Raji (cell line): ENCODE measurements around the gene TEX22.

Experiments
- POLR2A ChIP-seq: IDR thresholded peaks from 2 replicates; pipeline ENCODE4 v1.6.1; 2011; ENCODE audit warnings: low read depth, low read length, control low read depth; ENCODE audit not compliant: insufficient read depth

Gene TEX22

GRCh38 chr14:105430565-105430964, 32.2 kb downstream of the TEX22 start:
- no peak for TF ChIP-seq POLR2A

GRCh38 chr14:105431256-105431655, 32.9 kb downstream of the TEX22 start:
- TF ChIP-seq POLR2A: no peak

DNA sequence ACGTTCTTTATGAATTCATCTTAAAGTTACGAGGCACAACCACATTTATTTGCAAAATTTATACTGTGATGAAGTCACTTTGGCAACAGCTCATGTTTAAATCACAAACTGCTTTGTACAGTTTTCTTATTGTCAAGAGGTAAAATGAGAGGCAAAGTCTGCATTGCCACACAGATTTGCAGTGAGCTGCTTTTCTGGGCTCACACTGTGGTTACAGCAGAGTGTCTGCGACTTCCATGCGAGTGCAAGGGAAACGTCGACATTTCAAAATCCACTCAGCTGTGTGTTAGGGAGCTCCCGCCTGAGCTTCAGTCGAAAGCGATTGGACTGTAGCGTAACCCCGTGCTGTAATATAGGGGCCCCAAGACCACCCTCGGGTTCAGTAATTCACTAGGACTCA, 34.3 kb downstream of the TEX22 start:
- no peak for TF ChIP-seq POLR2A

GRCh38 chr14:105433161-105433605, 34.8 kb downstream of the TEX22 start:
- no peak for TF ChIP-seq POLR2A

- TF ChIP-seq POLR2A: no peak
Observed at GRCh38 chr14:105436402-105436801, 38.1 kb downstream of the TEX22 start.

GRCh38 chr14:105436891-105437722, 38.8 kb downstream of the TEX22 start:
- no peak for TF ChIP-seq POLR2A

DNA sequence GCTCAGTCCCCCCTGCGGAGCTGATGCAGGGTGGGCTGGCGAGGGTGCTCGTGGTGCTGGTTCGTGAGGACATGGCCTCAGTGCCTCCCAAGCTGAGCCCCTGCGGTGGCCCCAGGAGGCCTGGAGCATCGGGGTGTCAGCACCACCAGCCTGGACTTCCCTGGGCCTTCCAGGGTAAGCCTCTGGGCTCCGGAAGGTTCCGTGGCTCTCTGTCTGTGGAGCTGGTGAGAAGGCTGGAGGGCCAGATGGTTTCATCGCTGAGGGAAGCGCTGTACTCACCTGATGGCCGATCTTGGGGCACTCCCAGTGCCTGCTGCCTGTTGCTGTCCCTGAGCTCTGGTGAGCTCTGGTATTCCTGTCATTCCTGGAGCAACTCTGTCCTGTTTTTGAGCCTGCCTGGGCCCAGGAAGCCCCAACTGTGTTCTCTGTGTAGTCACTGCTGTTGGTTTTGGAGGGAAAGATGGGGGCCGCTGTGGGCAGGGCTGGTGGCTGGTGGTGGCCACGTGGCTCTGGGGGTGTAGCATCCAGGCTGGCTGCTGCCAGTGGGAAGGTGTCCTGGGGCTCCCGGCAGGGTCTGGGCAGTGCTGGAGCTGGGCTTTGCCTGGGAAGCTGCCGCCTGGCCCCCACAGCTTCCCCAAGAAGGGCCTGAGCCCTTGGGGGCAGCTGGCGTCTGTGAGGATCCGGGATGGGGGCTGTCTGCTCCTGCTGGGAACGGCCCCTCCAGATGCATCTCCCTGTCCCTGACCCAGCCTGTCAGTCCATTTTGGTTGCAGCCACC, 39.6 kb downstream of the TEX22 start:
- no peak for TF ChIP-seq POLR2A

DNA sequence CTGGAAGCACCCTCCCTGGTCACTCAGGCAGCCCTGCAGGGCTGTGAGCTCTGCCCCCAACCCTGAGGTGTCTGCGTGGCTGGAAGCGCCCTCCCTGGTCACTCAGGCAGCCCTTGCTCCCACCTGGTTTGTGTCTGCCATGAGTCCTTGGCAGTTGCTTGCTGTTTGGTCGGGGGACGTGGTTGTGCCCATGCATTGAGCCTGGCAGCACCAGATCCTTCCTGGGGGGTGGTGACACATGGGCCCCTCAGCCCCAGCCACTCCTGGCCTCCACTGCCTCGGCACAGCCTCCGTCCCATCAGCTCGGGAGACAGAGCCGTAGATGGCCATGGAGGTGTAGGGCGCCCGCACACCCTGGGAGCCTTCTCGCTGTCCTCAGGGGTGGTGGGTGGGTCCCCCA, 40.8 kb downstream of the TEX22 start:
- no peak for TF ChIP-seq POLR2A

DNA sequence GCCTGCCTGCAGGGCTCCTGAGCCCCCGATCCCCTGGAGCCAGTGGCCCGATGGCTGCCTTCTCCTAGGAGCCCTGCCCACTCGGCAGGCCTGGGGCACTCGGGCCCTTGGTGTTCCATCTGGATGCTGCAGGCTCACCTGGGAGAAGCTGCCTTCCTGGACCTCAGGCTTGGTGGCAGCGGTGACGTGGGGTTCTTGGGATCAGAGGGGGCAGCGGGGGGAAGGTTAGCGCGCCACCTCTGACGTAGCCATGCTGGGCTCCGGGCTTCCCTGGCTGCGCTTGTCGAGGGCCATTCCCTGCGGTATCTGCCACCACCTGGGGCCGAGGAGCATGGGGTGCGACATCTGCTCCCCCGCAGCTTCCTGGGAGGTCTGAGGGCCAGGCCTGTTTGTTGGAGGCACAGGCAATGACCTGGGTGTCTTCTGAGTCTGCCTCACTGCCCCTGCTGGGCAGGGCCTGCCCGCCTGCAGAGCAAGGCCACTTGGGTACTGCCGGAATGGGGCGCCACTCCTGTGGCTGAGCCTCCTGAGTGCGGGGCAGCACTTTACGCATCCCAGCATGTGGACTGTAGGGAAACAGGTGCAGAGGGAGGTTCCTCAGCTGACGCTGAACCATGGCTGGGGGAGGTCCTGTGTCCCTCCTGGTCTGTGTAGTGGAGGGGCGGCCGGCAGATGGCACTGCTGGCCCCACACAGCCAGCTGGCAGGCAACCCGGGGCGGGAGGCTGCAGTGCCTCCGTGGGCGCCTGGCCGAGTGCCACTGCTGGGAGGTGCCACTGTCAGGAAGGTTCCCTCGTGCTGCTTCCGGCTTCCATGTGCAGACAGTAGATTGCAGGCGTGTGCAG, 41.6 kb downstream of the TEX22 start:
- no peak for TF ChIP-seq POLR2A

GRCh38 chr14:105440554-105440900, 42.2 kb downstream of the TEX22 start:
- TF ChIP-seq POLR2A: no peak

DNA sequence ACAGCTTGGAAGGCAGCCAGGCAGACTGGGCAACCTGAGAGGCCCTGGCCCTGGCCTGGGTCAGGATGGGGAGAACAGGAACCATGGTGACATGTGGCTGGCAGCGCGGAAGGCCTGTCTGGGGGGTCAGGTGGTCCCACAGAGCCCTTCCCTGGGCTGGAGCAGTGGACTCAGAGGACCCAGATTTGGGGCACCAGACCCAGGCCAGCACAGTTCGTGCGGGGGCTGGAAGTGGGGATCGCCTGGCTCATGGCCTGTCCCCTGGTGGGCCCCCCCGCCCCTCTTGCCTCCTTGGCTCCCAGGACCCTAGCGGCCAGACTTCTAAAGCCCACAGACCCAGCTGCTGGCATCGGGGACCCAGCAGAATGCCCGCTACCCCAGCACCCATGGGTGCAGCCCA, 42.7 kb downstream of the TEX22 start:
- no peak for TF ChIP-seq POLR2A

DNA sequence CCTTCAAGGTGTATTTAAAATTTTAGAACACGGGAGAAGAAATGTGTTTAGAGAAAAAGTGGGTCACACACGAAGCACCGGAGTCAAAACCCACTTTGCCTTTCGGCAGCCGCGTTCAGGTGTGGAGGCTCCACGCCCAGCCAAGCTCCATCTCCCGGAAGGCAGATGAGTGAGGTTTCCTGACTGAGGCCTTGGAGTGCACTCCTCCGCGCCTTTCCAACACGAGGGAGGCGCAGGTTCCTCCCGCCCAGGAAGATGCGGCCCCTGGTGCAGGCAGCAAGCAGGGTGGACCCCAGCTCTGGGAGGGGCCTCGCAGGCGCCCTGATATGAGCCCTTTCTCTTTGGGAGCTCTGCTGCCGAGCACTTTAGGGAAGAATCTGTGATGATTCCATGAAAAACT, 43.8 kb downstream of the TEX22 start:
- no peak for TF ChIP-seq POLR2A

DNA sequence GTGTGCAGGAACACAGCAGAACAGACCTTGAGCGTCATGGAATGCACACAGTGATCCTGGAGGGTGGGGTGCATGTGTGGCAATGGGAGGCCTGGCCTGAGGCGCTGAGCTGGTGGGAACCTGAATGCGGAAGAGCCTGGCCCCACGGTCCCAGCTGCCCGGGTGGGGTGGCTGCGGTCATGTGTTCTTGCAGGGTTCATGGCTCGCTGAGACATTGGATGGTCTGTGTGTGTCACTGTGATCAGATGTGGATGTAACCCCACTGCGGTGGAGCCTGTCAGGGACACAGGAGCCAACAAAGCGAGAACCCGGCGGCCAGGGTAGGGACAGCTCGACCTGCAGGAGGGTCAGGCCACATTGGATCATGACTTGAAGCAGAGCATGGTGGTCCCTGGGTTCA, 44.5 kb downstream of the TEX22 start:
- TF ChIP-seq POLR2A: no peak

DNA sequence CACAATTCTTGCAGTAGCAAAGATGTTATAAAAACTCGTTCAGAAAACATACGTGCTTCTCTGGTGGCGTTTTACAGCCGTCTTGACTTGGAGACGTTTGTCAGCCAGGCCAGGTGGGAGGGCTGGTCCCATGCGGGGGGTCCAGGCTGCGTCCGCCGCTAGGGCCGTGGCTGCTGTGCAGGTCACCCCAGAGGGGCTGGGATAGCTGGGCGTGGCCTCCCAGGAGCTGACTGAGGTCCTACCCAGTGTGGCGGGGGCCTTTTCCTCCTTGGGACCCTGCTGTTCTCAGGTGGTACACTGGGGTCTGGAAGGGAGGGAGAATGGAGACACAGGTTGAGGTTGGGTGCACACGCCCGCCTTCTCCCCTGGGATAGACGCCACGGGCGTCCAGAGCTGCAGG, 46.5 kb downstream of the TEX22 start:
- no peak for TF ChIP-seq POLR2A

- no peak for TF ChIP-seq POLR2A
Observed at GRCh38 chr14:105445290-105445689, 47.0 kb downstream of the TEX22 start.
